Liver (tissue), 9 donors: ENCODE data around the gene ZNF862. TPM values are rescaled to one million over a fixed set of nuclear protein-coding genes. Genes with fewer than 3 reads are reported as not detected.
A peak's percentile ranks its signal among the peaks of the same experiment; 100 is the strongest.

Experiments used
- DNase-seq: peaks from one replicate; pipeline ENCODE4 v3.0.0-alpha.2; 2017; ENCODE audit warnings: low spot score
- H3K27ac ChIP-seq, 2 donors: one replicate each; pipeline ENCODE4 v1.7.0; 2013; ENCODE audit warnings: inconsistent platforms in 2 of 2, low read length in 2 of 2, control low read depth in 1 of 2, low read depth in 1 of 2, mild to moderate bottlenecking in 1 of 2
- H3K27me3 ChIP-seq, 4 donors: one replicate each; pipeline versions ENCODE4 v1.6.1 to v1.7.0; 2013; ENCODE audit warnings: low read length in 3 of 4, inconsistent platforms in 1 of 4, mild to moderate bottlenecking in 1 of 4, moderate library complexity in 1 of 4; ENCODE audit not compliant: control insufficient read depth in 4 of 4, insufficient read depth in 4 of 4
- H3K36me3 ChIP-seq, 4 donors: one replicate each; pipeline versions ENCODE4 v1.6.1 to v1.7.0; 2013; ENCODE audit warnings: low read length in 3 of 4, mild to moderate bottlenecking in 3 of 4, low read depth in 1 of 4, moderate library complexity in 1 of 4; ENCODE audit not compliant: control insufficient read depth in 4 of 4, insufficient read depth in 3 of 4
- H3K4me1 ChIP-seq, 4 donors: one replicate each; pipeline versions ENCODE4 v1.6.1 to v1.7.0; 2013; ENCODE audit warnings: low read length in 3 of 4, mild to moderate bottlenecking in 3 of 4, moderate library complexity in 1 of 4; ENCODE audit not compliant: control insufficient read depth in 4 of 4, insufficient read depth in 4 of 4
- H3K4me3 ChIP-seq, 3 donors: one replicate each; pipeline versions ENCODE4 v1.6.1 to v1.7.0; 2013; ENCODE audit warnings: low read length in 3 of 3, control low read depth in 1 of 3, low read depth in 1 of 3, mild to moderate bottlenecking in 1 of 3
- H3K9ac ChIP-seq, 2 donors: one replicate each; pipeline ENCODE4 v1.7.0; 2013; ENCODE audit warnings: low read length in 2 of 2, mild to moderate bottlenecking in 2 of 2, moderate library complexity in 2 of 2, control low read depth in 1 of 2, low read depth in 1 of 2
- H3K9me3 ChIP-seq, 4 donors: one replicate each; pipeline versions ENCODE4 v1.6.1 to v1.7.0; 2013; ENCODE audit warnings: low read length in 3 of 4; ENCODE audit not compliant: control insufficient read depth in 4 of 4
- ATF3 ChIP-seq: IDR thresholded peaks from 2 replicates; pipeline ENCODE4 v1.6.1; 2016; ENCODE audit warnings: antibody characterized with exemption
- CTCF ChIP-seq: fragments of 150-350 bp; IDR thresholded peaks from 2 replicates; pipeline ENCODE4 v1.5.1; 2017; ENCODE audit warnings: improper control_type of control experiment, low read depth, low read length; ENCODE audit not compliant: missing input control
- EGR1 ChIP-seq, 2 donors: IDR thresholded peaks; 2 replicates each; pipeline ENCODE4 v1.6.1; 2016 to 2018; ENCODE audit warnings: antibody characterized with exemption in 2 of 2, low read depth in 2 of 2
- FOXA1 ChIP-seq: IDR thresholded peaks from 2 replicates; pipeline ENCODE4 v1.6.1; 2016; ENCODE audit warnings: antibody characterized with exemption
- FOXA2 ChIP-seq: IDR thresholded peaks from 2 replicates; pipeline ENCODE4 v1.6.1; 2016; ENCODE audit warnings: antibody characterized with exemption
- GABPA ChIP-seq, 2 donors: IDR thresholded peaks in 1 of 2; conservative IDR thresholded peaks in 1 of 2; 2 replicates each; pipeline ENCODE4 v1.6.1; 2016; ENCODE audit warnings: antibody characterized with exemption in 2 of 2, mild to moderate bottlenecking in 1 of 2, moderate library complexity in 1 of 2
- HNF4A ChIP-seq, 2 donors: conservative IDR thresholded peaks; 2 replicates each; pipeline ENCODE4 v1.6.1; 2016; ENCODE audit warnings: antibody characterized with exemption in 2 of 2, mild to moderate bottlenecking in 2 of 2
- HNF4G ChIP-seq: IDR thresholded peaks from 2 replicates; pipeline ENCODE4 v1.6.1; 2016; ENCODE audit warnings: antibody characterized with exemption
- JUND ChIP-seq, 2 donors: IDR thresholded peaks; 2 replicates each; pipeline ENCODE4 v1.6.1; 2016; ENCODE audit warnings: antibody characterized with exemption in 2 of 2
- MAX ChIP-seq: IDR thresholded peaks from 2 replicates; pipeline ENCODE4 v1.6.1; 2016; ENCODE audit warnings: antibody characterized with exemption
- NR2F2 ChIP-seq: IDR thresholded peaks from 2 replicates; pipeline ENCODE4 v1.6.1; 2016; ENCODE audit warnings: antibody characterized with exemption
- REST ChIP-seq: IDR thresholded peaks from 2 replicates; pipeline ENCODE4 v1.6.1; 2016; ENCODE audit warnings: antibody characterized with exemption, mild to moderate bottlenecking
- RXRA ChIP-seq, 2 donors: IDR thresholded peaks; 2 replicates each; pipeline ENCODE4 v1.6.1; 2017 to 2018; ENCODE audit warnings: antibody characterized with exemption in 2 of 2, mild to moderate bottlenecking in 1 of 2
- SP1 ChIP-seq: IDR thresholded peaks from 2 replicates; pipeline ENCODE4 v1.6.1; 2018; ENCODE audit warnings: antibody characterized with exemption, mild to moderate bottlenecking
- TAF1 ChIP-seq: conservative IDR thresholded peaks from 2 replicates; pipeline ENCODE4 v1.6.1; 2016; ENCODE audit warnings: antibody characterized with exemption, mild to moderate bottlenecking
- YY1 ChIP-seq: IDR thresholded peaks from 2 replicates; pipeline ENCODE4 v1.6.1; 2016; ENCODE audit warnings: antibody characterized with exemption, mild to moderate bottlenecking
- ZBTB33 ChIP-seq: IDR thresholded peaks from 2 replicates; pipeline ENCODE4 v1.6.1; 2016; ENCODE audit warnings: antibody characterized with exemption
- WGBS: extraction: QIAGEN DNeasy Blood & Tissue Kit; methylation state at CpG from one replicate; pipeline ENCODE4 v1.1.7; 2013; 5-methylcytosine and 5-hydroxymethylcytosine counted together
- polyA plus RNA-seq, 2 donors: library from polyadenylated mRNA; stranded (reverse) in 1 of 2; unstranded in 1 of 2; fragments of 200-250 nt in 1 of 2; fragments of >200 nt in 1 of 2; fragmentation: Nextera tagmentation in 1 of 2; extraction: Ambion mirVana in 1 of 2; gene quantifications; one replicate each; pipeline versions ENCODE4 v1.2.1 to v1.2.3, GENCODE V29; 2013 to 2015
- total RNA-seq, 2 donors: library from RNA; depleted of rRNA; stranded (reverse); fragments of >200 nt; gene quantifications; one replicate each; pipeline ENCODE4 v1.2.3, GENCODE V29; 2014
- donor health status: healthy.
- donor health status: healthy.
- donor health status: healthy.
- donor health status: healthy.
- donor health status: healthy.

Gene ZNF862
- total and polyA plus RNA-seq, 4 donors: 1.9 to 9.4 (median 3.8) TPM

GRCh38 chr7:149881328-149882247 is 43.4 kb downstream of the ZNF862 start (continued):
- no peak for TF ChIP-seq CTCF

- H3K27me3 ChIP-seq: no peaks in the 10 kb centered on the region
- H3K4me1 ChIP-seq: peaks cover 11 to 47% (median 31%) of the 10 kb centered on the region in 4 donors
- peak overlapping the region in 1 of 2 donors; percentile 8 for H3K27ac ChIP-seq
- H3K36me3 ChIP-seq: no peaks in the 10 kb centered on the region
- no peak overlapping the region for H3K4me3 ChIP-seq
- peak in 1 of 2 donors; percentile 3 for TF ChIP-seq HNF4A (conservative IDR thresholded peaks at IDR 0.05)
- TF ChIP-seq MAX: no peak
- 62% methylated on average over 11 of the region's 11 CpGs for WGBS
- DNase-seq: no peak
- no peaks in the 10 kb centered on the region for H3K9me3 ChIP-seq
- H3K9ac ChIP-seq: no peak overlapping the region
These were observed 44.3 kb downstream of the ZNF862 start for GRCh38 chr7:149882248-149883047.

GRCh38 chr7:149883048-149883438 is 44.9 kb downstream of the ZNF862 start:
- H3K9ac ChIP-seq: no peak overlapping the region
- H3K36me3 ChIP-seq: no peaks in the 10 kb centered on the region
- no peak for TF ChIP-seq CTCF
- TF ChIP-seq GABPA (IDR thresholded peaks at IDR 0.05 in 1 of 2, conservative IDR thresholded peaks at IDR 0.05 in 1 of 2): no peak
- no peak for TF ChIP-seq TAF1
- no peak for TF ChIP-seq REST
- no peak for TF ChIP-seq ZBTB33
- no peak for TF ChIP-seq FOXA2
- no peak for TF ChIP-seq RXRA (IDR thresholded peaks at IDR 0.05)
- TF ChIP-seq HNF4G: no peak
- TF ChIP-seq ATF3: no peak
- no peak for TF ChIP-seq EGR1 (IDR thresholded peaks at IDR 0.05; ENCODE audit: low read depth in 2 of 2)
- no peak for TF ChIP-seq SP1
- TF ChIP-seq MAX: no peak
- no peak for TF ChIP-seq YY1
- TF ChIP-seq HNF4A (conservative IDR thresholded peaks at IDR 0.05): no peak
- TF ChIP-seq FOXA1: no peak
- no peak for TF ChIP-seq NR2F2
- TF ChIP-seq JUND (IDR thresholded peaks at IDR 0.05): no peak
- no peaks in the 10 kb centered on the region for H3K27me3 ChIP-seq
- no peak for DNase-seq
- H3K4me3 ChIP-seq: no peak overlapping the region
- H3K9me3 ChIP-seq: no peaks in the 10 kb centered on the region
- peaks cover 11 to 47% (median 31%) of the 10 kb centered on the region in 4 donors for H3K4me1 ChIP-seq
- peak overlapping the region in 1 of 2 donors; percentile 8 for H3K27ac ChIP-seq
- 54% methylated on average over 8 of the region's 8 CpGs for WGBS
